H1 (cell line): Measurements from ENCODE around the gene CELF4. TPM values are rescaled to one million over a fixed set of nuclear protein-coding genes. Genes with fewer than 3 reads are reported as not detected.

Experiments
- CTCF ChIA-PET: fragments of 300-600 bp; sonication (Branson Sonifier 250); formaldehyde crosslinking; loops from one replicate; lab custom pipeline; 2021; ENCODE audit not compliant: partially characterized antibody; lab: Charles Lee
- POLR2A ChIA-PET: fragments of 300-600 bp; sonication (Branson Sonifier 250); formaldehyde crosslinking; loops from one replicate; lab custom pipeline; 2021; ENCODE audit warnings: inconsistent platforms; ENCODE audit not compliant: partially characterized antibody; lab: Charles Lee
- DNase-seq, 2 experiments: peaks; one replicate each; pipeline versions ENCODE4 v3.0.0 to v3.0.0-alpha.2; 2010 to 2022; ENCODE audit warnings: low spot score in 2 of 2, low read depth in 1 of 2, mixed read lengths in 1 of 2
- FAIRE-seq: peaks from 2 replicates; lab custom pipeline; 2011; peaks lifted over from hg19 to GRCh38; lab: Jason Lieb, UNC
- H2AFZ ChIP-seq: 2 replicates; pipeline ENCODE4 v1.8.1; 2012; ENCODE audit warnings: low read length, inconsistent platforms
- H2AK5ac ChIP-seq: 2 replicates; pipeline ENCODE4 v1.6.1; 2013; ENCODE audit warnings: low read depth, low read length
- H2BK120ac ChIP-seq: replicated peaks from 2 replicates; pipeline ENCODE3; 2013; ENCODE audit warnings: low read depth, low read length, inconsistent platforms
- H2BK12ac ChIP-seq: 2 replicates; pipeline ENCODE4 v1.6.1; 2013; ENCODE audit warnings: low read depth, low read length
- H2BK15ac ChIP-seq: 2 replicates; pipeline ENCODE4 v1.6.1; 2013; ENCODE audit warnings: low read length
- H2BK20ac ChIP-seq: 2 replicates; pipeline ENCODE4 v1.6.1; 2013; ENCODE audit warnings: low read length
- H2BK5ac ChIP-seq: 2 replicates; pipeline ENCODE4 v1.6.1; 2013; ENCODE audit warnings: low read depth, low read length
- H3K14ac ChIP-seq: 2 replicates; pipeline ENCODE4 v1.6.1; 2013; ENCODE audit warnings: inconsistent platforms; ENCODE audit not compliant: insufficient read length
- H3K18ac ChIP-seq: 2 replicates; pipeline ENCODE4 v1.6.1; 2013; ENCODE audit warnings: low read length; ENCODE audit errors: extremely low read depth
- H3K23ac ChIP-seq: 2 replicates; pipeline ENCODE4 v1.6.1; 2013; ENCODE audit warnings: inconsistent platforms; ENCODE audit not compliant: insufficient read length
- H3K23me2 ChIP-seq: 2 replicates; pipeline ENCODE4 v1.6.1; 2013; ENCODE audit warnings: low read depth, low read length
- H3K27ac ChIP-seq: 2 replicates; pipeline ENCODE4 v1.6.1; 2011; ENCODE audit warnings: low read depth, low read length, inconsistent platforms
- H3K27me3 ChIP-seq, 4 experiments: replicated peaks in 1 of 4; 1 replicate in 1 of 4; 2 replicates in 3 of 4; pipeline versions ENCODE4 v1.6.1 to v1.8.1; 2011 to 2013; ENCODE audit warnings: low read length in 3 of 4, mild to moderate bottlenecking in 3 of 4, inconsistent platforms in 2 of 4, mixed read lengths in 2 of 4, moderate library complexity in 1 of 4; ENCODE audit not compliant: control insufficient read depth in 3 of 4, insufficient read depth in 3 of 4; ENCODE audit errors: extremely low read depth in 1 of 4
- H3K36me3 ChIP-seq, 4 experiments: 2 replicates each; pipeline versions ENCODE4 v1.6.1 to v1.8.1; 2011 to 2013; ENCODE audit warnings: mild to moderate bottlenecking in 4 of 4, low read length in 3 of 4, moderate library complexity in 2 of 4, control low read depth in 1 of 4, inconsistent platforms in 1 of 4; ENCODE audit not compliant: insufficient read depth in 4 of 4, control insufficient read depth in 2 of 4
- H3K4ac ChIP-seq: replicated peaks from 2 replicates; pipeline ENCODE3; 2013; ENCODE audit warnings: low read length, low read depth, mixed read lengths, inconsistent platforms; ENCODE audit not compliant: insufficient read length
- H3K4me1 ChIP-seq, 4 experiments: replicated peaks in 1 of 4; 1 replicate in 1 of 4; 2 replicates in 3 of 4; pipeline versions ENCODE4 v1.6.1 to v1.8.1; 2011 to 2013; ENCODE audit warnings: low read length in 3 of 4, inconsistent platforms in 2 of 4, mixed read lengths in 1 of 4; ENCODE audit not compliant: insufficient read depth in 4 of 4, control insufficient read depth in 3 of 4
- H3K4me2 ChIP-seq, 2 experiments: 2 replicates each; pipeline versions ENCODE4 v1.6.1 to v1.8.1; 2011 to 2013; ENCODE audit warnings: low read depth in 2 of 2, low read length in 2 of 2, control low read depth in 1 of 2, inconsistent platforms in 1 of 2, mild to moderate bottlenecking in 1 of 2; ENCODE audit not compliant: insufficient read depth in 1 of 2
- H3K4me3 ChIP-seq, 4 experiments: fragments of 200-600, 300-600 bp in 1 of 4; sonication (generic), shearing (Covaris generic), sonication (Bioruptor Twin) in 1 of 4; 2 replicates each; pipeline versions ENCODE4 v1.5.1 to v1.8.1; 2011 to 2016; ENCODE audit warnings: low read length in 4 of 4, low read depth in 3 of 4, control low read depth in 2 of 4, inconsistent platforms in 2 of 4, mild to moderate bottlenecking in 2 of 4, mixed read lengths in 1 of 4, moderate library complexity in 1 of 4; ENCODE audit not compliant: insufficient read depth in 2 of 4; ENCODE audit errors: extremely low read depth in 1 of 4
- H3K56ac ChIP-seq: replicated peaks from 2 replicates; pipeline ENCODE3; 2013; ENCODE audit warnings: low read depth, mild to moderate bottlenecking, mixed read lengths, low read length, inconsistent platforms; ENCODE audit not compliant: insufficient read length
- H3K79me1 ChIP-seq: 2 replicates; pipeline ENCODE4 v1.6.1; 2013; ENCODE audit warnings: low read depth, low read length, control low read depth
- H3K79me2 ChIP-seq, 2 experiments: 2 replicates each; pipeline versions ENCODE4 v1.6.1 to v1.8.1; 2012 to 2013; ENCODE audit warnings: low read length in 2 of 2, mild to moderate bottlenecking in 2 of 2, inconsistent platforms in 1 of 2; ENCODE audit not compliant: insufficient read depth in 2 of 2, control insufficient read depth in 1 of 2
- H3K9ac ChIP-seq, 4 experiments: replicated peaks in 1 of 4; 1 replicate in 1 of 4; 2 replicates in 3 of 4; pipeline versions ENCODE4 v1.6.1 to v1.8.1; 2011 to 2013; ENCODE audit warnings: low read depth in 3 of 4, low read length in 3 of 4, control low read depth in 2 of 4, mild to moderate bottlenecking in 2 of 4, moderate library complexity in 2 of 4, inconsistent platforms in 1 of 4; ENCODE audit errors: extremely low read depth in 1 of 4
- H3K9me3 ChIP-seq, 2 experiments: 2 replicates each; pipeline versions ENCODE4 v1.6.1 to v1.8.1; 2012 to 2013; ENCODE audit warnings: mild to moderate bottlenecking in 2 of 2, moderate library complexity in 2 of 2, control low read depth in 1 of 2, inconsistent platforms in 1 of 2, low read depth in 1 of 2, low read length in 1 of 2, mixed read lengths in 1 of 2; ENCODE audit not compliant: insufficient read depth in 2 of 2
- H4K20me1 ChIP-seq, 2 experiments: replicated peaks in 1 of 2; 2 replicates each; pipeline versions ENCODE3 to v1.8.1; 2011 to 2013; ENCODE audit warnings: inconsistent platforms in 2 of 2, low read length in 2 of 2, mild to moderate bottlenecking in 1 of 2; ENCODE audit not compliant: insufficient read depth in 2 of 2, control insufficient read depth in 1 of 2
- H4K5ac ChIP-seq: 2 replicates; pipeline ENCODE4 v1.6.1; 2013; ENCODE audit warnings: low read length, low read depth, mixed read lengths, inconsistent platforms; ENCODE audit not compliant: insufficient read length
- H4K8ac ChIP-seq: 2 replicates; pipeline ENCODE4 v1.8.0; 2013; ENCODE audit warnings: mild to moderate bottlenecking, moderate library complexity, low read length, inconsistent platforms; ENCODE audit not compliant: insufficient read depth; ENCODE audit errors: extremely low read depth
- H4K91ac ChIP-seq: replicated peaks from 2 replicates; pipeline ENCODE3; 2013; ENCODE audit warnings: low read length, mixed read lengths, inconsistent platforms; ENCODE audit not compliant: insufficient read length
- BACH1 ChIP-seq: IDR thresholded peaks from 2 replicates; pipeline ENCODE4 v1.6.1; 2012; ENCODE audit warnings: low read length, improper control_type of control experiment
- BRCA1 ChIP-seq: IDR thresholded peaks from 2 replicates; pipeline ENCODE4 v1.6.1; 2012; ENCODE audit warnings: low read depth, low read length, improper control_type of control experiment
- CEBPB ChIP-seq: IDR thresholded peaks from 2 replicates; pipeline ENCODE4 v1.6.1; 2012; ENCODE audit warnings: low read depth, low read length
- FOSL1 ChIP-seq: IDR thresholded peaks from 2 replicates; pipeline ENCODE4 v1.6.1; 2011; ENCODE audit warnings: mild to moderate bottlenecking, low read depth, low read length, moderate library complexity; ENCODE audit not compliant: insufficient read depth
- HDAC2 ChIP-seq, 2 experiments: fragments of 300-600 bp in 1 of 2; sonication (generic) in 1 of 2; IDR thresholded peaks; 2 replicates each; pipeline ENCODE4 v1.6.1; 2011 to 2012; ENCODE audit warnings: low read depth in 2 of 2, low read length in 2 of 2, mild to moderate bottlenecking in 2 of 2, moderate library complexity in 2 of 2, borderline replicate concordance in 1 of 2, inconsistent platforms in 1 of 2
- POLR2AphosphoS5 ChIP-seq: IDR thresholded peaks from 2 replicates; pipeline ENCODE4 v1.6.1; 2011; ENCODE audit warnings: low read depth, low read length
- POU5F1 ChIP-seq: IDR thresholded peaks from 2 replicates; pipeline ENCODE4 v1.6.1; 2011; ENCODE audit warnings: low read depth, mild to moderate bottlenecking, low read length, moderate library complexity
- TAF1 ChIP-seq: IDR thresholded peaks from 2 replicates; pipeline ENCODE4 v1.6.1; 2011; ENCODE audit warnings: mild to moderate bottlenecking, low read depth, low read length
- WGBS, 2 experiments: shearing (Covaris generic) in 1 of 2; methylation state at CpG; one replicate each; pipeline versions ENCODE4 v1.1.6 to v1.1.7; 2013 to 2015; ENCODE audit warnings: low lambda C conversion rate in 2 of 2, mixed read lengths in 2 of 2, inconsistent platforms in 1 of 2, low coverage in 1 of 2, missing lambda C conversion rate in 1 of 2; ENCODE audit not compliant: insufficient replicate concordance in 2 of 2, insufficient coverage in 1 of 2, insufficient read length in 1 of 2; ENCODE audit errors: extremely low coverage in 1 of 2, missing lambda C conversion rate in 1 of 2; 5-methylcytosine and 5-hydroxymethylcytosine counted together
- polyA plus RNA-seq, 7 experiments: library from polyadenylated mRNA; depleted of rRNA in 3 of 7; stranded (reverse) in 5 of 7; unstranded in 2 of 7; fragments of >200 nt in 5 of 7; fragments of 200-250 nt in 2 of 7; gene quantifications; 1 replicate in 5 of 7; 2 replicates in 1 of 7; 4 replicates in 1 of 7; pipeline versions ENCODE4 v1.2.1 to v1.2.3, GENCODE V29; 2011 to 2013; ENCODE audit warnings: missing spikeins in 2 of 7, mixed read lengths in 2 of 7
- total RNA-seq: library from RNA; stranded (reverse); fragmentation: NEBNext Ultra II Directional; extraction: Animal tissue kit (Norgen Biotek cat#: 25700); gene quantifications from 2 replicates; pipeline ENCODE4 v1.2.1, GENCODE V29; 2021
- TF ChIP-seq, protein P1 (sequence below), 3 experiments: IDR thresholded peaks; 1 replicate in 2 of 3; 2 replicates in 1 of 3; pipeline versions ENCODE4 v1.5.1 to v1.6.1; 2011; ENCODE audit warnings: low read length in 3 of 3, mild to moderate bottlenecking in 3 of 3, inconsistent platforms in 2 of 3, low read depth in 1 of 3, moderate library complexity in 1 of 3; ENCODE audit not compliant: insufficient read depth in 1 of 3; ENCODE audit errors: control extremely low read depth in 1 of 3

Gene CELF4
- total and polyA plus RNA-seq, 2 of the 8 experiments (the other 6 are each of a cell fraction or from before 2014, with no cell fraction given), result 1.6 to 3.4 TPM

DNA sequence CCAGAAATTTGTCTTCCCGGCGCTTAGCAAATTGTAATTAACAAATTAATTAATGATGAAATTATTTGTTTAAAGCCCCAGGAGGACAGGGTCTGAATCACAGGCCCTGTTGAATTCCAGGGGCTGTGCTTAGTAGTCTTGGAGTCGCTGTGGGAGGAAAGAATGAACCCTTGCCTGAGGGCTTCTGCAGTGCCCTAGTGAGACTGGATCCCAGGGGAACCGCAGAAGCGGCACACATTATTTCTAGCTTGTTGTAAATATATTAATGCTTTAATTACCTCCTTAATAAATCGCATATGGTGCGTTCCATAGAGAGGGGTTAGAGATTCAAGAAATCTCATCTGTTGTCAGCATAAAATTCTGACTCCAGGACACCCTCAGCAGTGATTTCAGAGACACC is 235.4 kb downstream of the CELF4 start:
- no peak for FAIRE-seq
- Histone ChIP-seq H3K79me2 (no peaks in the 10 kb centered on the region), H2BK120ac (no peak overlapping the region), H3K14ac (no peak overlapping the region), H3K23me2 (no peaks in the 10 kb centered on the region; the same call in 1 of the 2 replicates), H3K27ac (no peak overlapping the region), H3K9ac (no peak overlapping the region), H4K20me1 (no peaks in the 10 kb centered on the region), H2AK5ac (no peak overlapping the region), H3K36me3 (no peaks in the 10 kb centered on the region), H3K4ac (no peak overlapping the region), H2BK15ac (no peak overlapping the region), H2AFZ (no peak overlapping the region), H3K4me2 (no peak overlapping the region), H3K27me3 (no peaks in the 10 kb centered on the region), H3K56ac (no peak overlapping the region), H4K8ac (no peak overlapping the region), H3K4me3 (no peak overlapping the region), H2BK20ac (no peak overlapping the region), H3K79me1 (no peaks in the 10 kb centered on the region), H3K9me3 (no peaks in the 10 kb centered on the region), H4K91ac (no peak overlapping the region), H2BK12ac (no peak overlapping the region), H4K5ac (no peak overlapping the region), H3K4me1 (peaks cover 0 to 4% (median 1%) of the 10 kb centered on the region in 4 experiments; a peak in 4 of 7 replicates), H2BK5ac (no peak overlapping the region), H3K18ac (no peak overlapping the region), H3K23ac (no peak overlapping the region)
- no peak for DNase-seq
- ChIA-PET CTCF (interaction anchor here (1.2 to 8.5 kb wide), 6 partner anchors 8 to 113 kb away, joined by 3 to 111 read pairs (median 4); no protein-coding TSS in a partner anchor), POLR2A (no interaction called here)
- 92% methylated on average over 7 of the region's 7 CpGs; no CpG with 5 or more reads in 1 of the 2 experiments for WGBS, 2 experiments
- TF ChIP-seq BRCA1 (no peak), TAF1 (no peak), BACH1 (no peak), FOSL1 (no peak), HDAC2 (IDR thresholded peaks at IDR 0.05; ENCODE audit: borderline replicate concordance in 1 of 2, low read depth in 2 of 2, low read length in 2 of 2) (no peak), POU5F1 (no peak), POLR2AphosphoS5 (no peak), CEBPB (no peak)
- TF ChIP-seq, protein P1, sequence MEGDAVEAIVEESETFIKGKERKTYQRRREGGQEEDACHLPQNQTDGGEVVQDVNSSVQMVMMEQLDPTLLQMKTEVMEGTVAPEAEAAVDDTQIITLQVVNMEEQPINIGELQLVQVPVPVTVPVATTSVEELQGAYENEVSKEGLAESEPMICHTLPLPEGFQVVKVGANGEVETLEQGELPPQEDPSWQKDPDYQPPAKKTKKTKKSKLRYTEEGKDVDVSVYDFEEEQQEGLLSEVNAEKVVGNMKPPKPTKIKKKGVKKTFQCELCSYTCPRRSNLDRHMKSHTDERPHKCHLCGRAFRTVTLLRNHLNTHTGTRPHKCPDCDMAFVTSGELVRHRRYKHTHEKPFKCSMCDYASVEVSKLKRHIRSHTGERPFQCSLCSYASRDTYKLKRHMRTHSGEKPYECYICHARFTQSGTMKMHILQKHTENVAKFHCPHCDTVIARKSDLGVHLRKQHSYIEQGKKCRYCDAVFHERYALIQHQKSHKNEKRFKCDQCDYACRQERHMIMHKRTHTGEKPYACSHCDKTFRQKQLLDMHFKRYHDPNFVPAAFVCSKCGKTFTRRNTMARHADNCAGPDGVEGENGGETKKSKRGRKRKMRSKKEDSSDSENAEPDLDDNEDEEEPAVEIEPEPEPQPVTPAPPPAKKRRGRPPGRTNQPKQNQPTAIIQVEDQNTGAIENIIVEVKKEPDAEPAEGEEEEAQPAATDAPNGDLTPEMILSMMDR (IDR thresholded peaks at IDR 0.05; ENCODE audit: control extremely low read depth in 1 of 3, insufficient read depth in 1 of 3, low read depth in 1 of 3, low read length in 3 of 3), result no peak
